ENCODE measurements around the gene MTHFD1L.

- TF ChIP-seq, protein P1, sequence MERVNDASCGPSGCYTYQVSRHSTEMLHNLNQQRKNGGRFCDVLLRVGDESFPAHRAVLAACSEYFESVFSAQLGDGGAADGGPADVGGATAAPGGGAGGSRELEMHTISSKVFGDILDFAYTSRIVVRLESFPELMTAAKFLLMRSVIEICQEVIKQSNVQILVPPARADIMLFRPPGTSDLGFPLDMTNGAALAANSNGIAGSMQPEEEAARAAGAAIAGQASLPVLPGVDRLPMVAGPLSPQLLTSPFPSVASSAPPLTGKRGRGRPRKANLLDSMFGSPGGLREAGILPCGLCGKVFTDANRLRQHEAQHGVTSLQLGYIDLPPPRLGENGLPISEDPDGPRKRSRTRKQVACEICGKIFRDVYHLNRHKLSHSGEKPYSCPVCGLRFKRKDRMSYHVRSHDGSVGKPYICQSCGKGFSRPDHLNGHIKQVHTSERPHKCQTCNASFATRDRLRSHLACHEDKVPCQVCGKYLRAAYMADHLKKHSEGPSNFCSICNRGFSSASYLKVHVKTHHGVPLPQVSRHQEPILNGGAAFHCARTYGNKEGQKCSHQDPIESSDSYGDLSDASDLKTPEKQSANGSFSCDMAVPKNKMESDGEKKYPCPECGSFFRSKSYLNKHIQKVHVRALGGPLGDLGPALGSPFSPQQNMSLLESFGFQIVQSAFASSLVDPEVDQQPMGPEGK (CRISPR knock-in tag; IDR thresholded peaks at IDR 0.05; ENCODE audit: borderline replicate concordance) = no peak
- TF ChIP-seq RARB (CRISPR knock-in tag; IDR thresholded peaks at IDR 0.05) (no peak), ESRRG (CRISPR knock-in tag; IDR thresholded peaks at IDR 0.05) (no peak), CREB5 (CRISPR knock-in tag; IDR thresholded peaks at IDR 0.05; ENCODE audit: low read depth) (no peak), ISL1 (CRISPR knock-in tag; IDR thresholded peaks at IDR 0.05) (no peak), ZNF8 (CRISPR knock-in tag; IDR thresholded peaks at IDR 0.05) (no peak), ZFP30 (CRISPR knock-in tag; IDR thresholded peaks at IDR 0.05) (no peak), ZNF565 (CRISPR knock-in tag; conservative IDR thresholded peaks at IDR 0.05; ENCODE audit: low read depth) (no peak), CSDC2 (CRISPR knock-in tag; IDR thresholded peaks at IDR 0.05) (no peak), PPARA (CRISPR knock-in tag; IDR thresholded peaks at IDR 0.05; ENCODE audit: borderline replicate concordance) (no peak), ARNTL (CRISPR knock-in tag; IDR thresholded peaks at IDR 0.05; ENCODE audit: borderline replicate concordance, low read depth) (no peak), ZFP3 (CRISPR knock-in tag; IDR thresholded peaks at IDR 0.05) (no peak)
- TF ChIP-seq, protein P2, sequence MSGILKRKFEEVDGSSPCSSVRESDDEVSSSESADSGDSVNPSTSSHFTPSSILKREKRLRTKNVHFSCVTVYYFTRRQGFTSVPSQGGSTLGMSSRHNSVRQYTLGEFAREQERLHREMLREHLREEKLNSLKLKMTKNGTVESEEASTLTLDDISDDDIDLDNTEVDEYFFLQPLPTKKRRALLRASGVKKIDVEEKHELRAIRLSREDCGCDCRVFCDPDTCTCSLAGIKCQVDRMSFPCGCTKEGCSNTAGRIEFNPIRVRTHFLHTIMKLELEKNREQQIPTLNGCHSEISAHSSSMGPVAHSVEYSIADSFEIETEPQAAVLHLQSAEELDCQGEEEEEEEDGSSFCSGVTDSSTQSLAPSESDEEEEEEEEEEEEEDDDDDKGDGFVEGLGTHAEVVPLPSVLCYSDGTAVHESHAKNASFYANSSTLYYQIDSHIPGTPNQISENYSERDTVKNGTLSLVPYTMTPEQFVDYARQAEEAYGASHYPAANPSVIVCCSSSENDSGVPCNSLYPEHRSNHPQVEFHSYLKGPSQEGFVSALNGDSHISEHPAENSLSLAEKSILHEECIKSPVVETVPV (CRISPR knock-in tag; IDR thresholded peaks at IDR 0.05) = no peak
These were observed 272.0 kb downstream of the MTHFD1L start for GRCh38 chr6:151137542-151137941.

All from SK-N-SH treated with all-trans-retinoic acid at 6 μM for 48 hours (cell line).